Loucy (cell line): ENCODE data around the gene GEMIN4.

Source experiments
- H2AFZ ChIP-seq: fragments of 200-600 bp; sonication (generic); 2 replicates; pipeline ENCODE4 v1.6.0; 2016; ENCODE audit warnings: antibody characterized with exemption, mild to moderate bottlenecking, low read length, moderate library complexity
- H3F3A ChIP-seq: fragments of 200-600 bp; 2 replicates; pipeline ENCODE4 v1.6.0; 2016; ENCODE audit warnings: antibody characterized with exemption, low read depth, mild to moderate bottlenecking
- H3K27me3 ChIP-seq: fragments of 200-600 bp; sonication (generic); 2 replicates; pipeline ENCODE4 v1.6.1; 2014; ENCODE audit warnings: low read length, mild to moderate bottlenecking; ENCODE audit not compliant: insufficient read depth, poor library complexity, severe bottlenecking
- H3K36me3 ChIP-seq: fragments of 200-600 bp; sonication (generic); 2 replicates; pipeline ENCODE4 v1.6.1; 2016; ENCODE audit warnings: low read length; ENCODE audit not compliant: insufficient read depth
- H3K4me1 ChIP-seq: fragments of 200-600 bp; sonication (generic); 2 replicates; pipeline ENCODE4 v1.5.1; 2014; ENCODE audit warnings: low read length, mild to moderate bottlenecking; ENCODE audit not compliant: insufficient read depth, poor library complexity, severe bottlenecking
- H3K4me2 ChIP-seq: fragments of 200-600 bp; sonication (generic); 2 replicates; pipeline ENCODE4 v1.6.0; 2014; ENCODE audit warnings: antibody characterized with exemption, low read length, low read depth, mild to moderate bottlenecking; ENCODE audit not compliant: poor library complexity, severe bottlenecking
- H3K4me3 ChIP-seq: fragments of 200-600 bp; sonication (generic); 2 replicates; pipeline ENCODE4 v1.5.1; 2014; ENCODE audit warnings: low read length, mild to moderate bottlenecking, mixed read lengths; ENCODE audit not compliant: poor library complexity, severe bottlenecking
- H3K79me2 ChIP-seq: fragments of 200-600 bp; sonication (generic); 2 replicates; pipeline ENCODE4 v1.6.1; 2014; ENCODE audit warnings: low read length; ENCODE audit not compliant: insufficient read depth
- H3K9ac ChIP-seq: fragments of 200-600 bp; sonication (generic); 2 replicates; pipeline ENCODE4 v1.6.0; 2014; ENCODE audit warnings: mild to moderate bottlenecking, low read depth, low read length, moderate library complexity; ENCODE audit not compliant: poor library complexity, severe bottlenecking
- H3K9me2 ChIP-seq: fragments of 200-600 bp; sonication (generic); replicated peaks from 2 replicates; pipeline ENCODE4 v1.6.1; 2016; ENCODE audit warnings: low read depth, low read length, mixed read lengths
- H3K9me3 ChIP-seq: fragments of 200-600 bp; sonication (generic); 2 replicates; pipeline ENCODE4 v1.6.1; 2014; ENCODE audit warnings: mild to moderate bottlenecking, antibody characterized with exemption, low read length, low read depth; ENCODE audit not compliant: insufficient read depth
- H4K20me1 ChIP-seq: fragments of 200-600 bp; sonication (generic); 2 replicates; pipeline ENCODE4 v1.6.0; 2014; ENCODE audit warnings: antibody characterized with exemption, low read length, mild to moderate bottlenecking; ENCODE audit not compliant: insufficient read depth, poor library complexity, severe bottlenecking
- EZH2phosphoT487 ChIP-seq: fragments of 200-600 bp; IDR thresholded peaks from 2 replicates; pipeline ENCODE4 v1.6.1; 2018; ENCODE audit warnings: antibody characterized with exemption, mild to moderate bottlenecking, moderate library complexity, borderline replicate concordance
- TF ChIP-seq, protein P1 (sequence below): fragments of 200-600 bp; sonication (generic); conservative IDR thresholded peaks from 2 replicates; pipeline ENCODE4 v1.5.1; 2014; ENCODE audit warnings: mild to moderate bottlenecking, antibody characterized with exemption, low read length

Gene GEMIN4

GRCh38 chr17:752002-752619 lies at the start of gene GEMIN4:
GEMIN4 (minus strand) TSS chr17:752264; CDS start chr17:752142, 122 bp downstream.
- Histone ChIP-seq H3K79me2 (peaks cover 35% of the 10 kb centered on the region), H3K4me3 (peak within 1 kb of the TSS; percentile 79), H3K9me3 (no peaks in the 10 kb centered on the region), H3K4me2 (peak within 1 kb of the TSS; percentile 94), H3K36me3 (peaks cover 11% of the 10 kb centered on the region; the same call in 1 of the 2 replicates), H3F3A (peaks cover 12% of the 10 kb centered on the region), H3K4me1 (peaks cover 27% of the 10 kb centered on the region), H3K9ac (peak within 1 kb of the TSS; percentile 86), H2AFZ (peak within 1 kb of the TSS; percentile 94), H3K27me3 (no peaks in the 10 kb centered on the region), H4K20me1 (peaks cover 6% of the 10 kb centered on the region), H3K9me2 (no peaks in the 10 kb centered on the region)
- TF ChIP-seq, protein P1, sequence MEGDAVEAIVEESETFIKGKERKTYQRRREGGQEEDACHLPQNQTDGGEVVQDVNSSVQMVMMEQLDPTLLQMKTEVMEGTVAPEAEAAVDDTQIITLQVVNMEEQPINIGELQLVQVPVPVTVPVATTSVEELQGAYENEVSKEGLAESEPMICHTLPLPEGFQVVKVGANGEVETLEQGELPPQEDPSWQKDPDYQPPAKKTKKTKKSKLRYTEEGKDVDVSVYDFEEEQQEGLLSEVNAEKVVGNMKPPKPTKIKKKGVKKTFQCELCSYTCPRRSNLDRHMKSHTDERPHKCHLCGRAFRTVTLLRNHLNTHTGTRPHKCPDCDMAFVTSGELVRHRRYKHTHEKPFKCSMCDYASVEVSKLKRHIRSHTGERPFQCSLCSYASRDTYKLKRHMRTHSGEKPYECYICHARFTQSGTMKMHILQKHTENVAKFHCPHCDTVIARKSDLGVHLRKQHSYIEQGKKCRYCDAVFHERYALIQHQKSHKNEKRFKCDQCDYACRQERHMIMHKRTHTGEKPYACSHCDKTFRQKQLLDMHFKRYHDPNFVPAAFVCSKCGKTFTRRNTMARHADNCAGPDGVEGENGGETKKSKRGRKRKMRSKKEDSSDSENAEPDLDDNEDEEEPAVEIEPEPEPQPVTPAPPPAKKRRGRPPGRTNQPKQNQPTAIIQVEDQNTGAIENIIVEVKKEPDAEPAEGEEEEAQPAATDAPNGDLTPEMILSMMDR: peak; percentile 78
- no peak for TF ChIP-seq EZH2phosphoT487

DNA sequence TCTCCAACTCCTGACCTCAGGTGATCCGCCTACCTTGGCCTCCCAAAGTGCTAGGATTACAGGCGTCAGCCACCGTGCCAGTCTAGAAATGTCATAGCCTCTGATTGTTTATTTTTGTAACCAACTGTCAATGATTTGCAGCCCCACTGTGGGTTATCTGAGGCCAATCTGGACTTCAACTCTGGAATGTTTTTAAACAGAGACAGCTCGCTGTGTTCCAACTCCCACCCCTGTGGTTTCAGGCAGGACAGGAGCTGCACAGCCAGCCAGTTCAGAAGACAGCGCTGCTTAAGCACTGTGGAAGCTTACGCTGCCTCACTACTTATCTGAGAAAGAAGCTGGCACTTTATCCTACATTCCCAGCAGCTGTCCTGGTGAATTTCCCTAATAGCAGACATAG lies 49.6 kb upstream of the GEMIN4 start:
- Histone ChIP-seq H3K4me1 (no peaks in the 10 kb centered on the region), H3K27me3 (no peaks in the 10 kb centered on the region), H2AFZ (no peak overlapping the region), H3K36me3 (no peaks in the 10 kb centered on the region), H4K20me1 (no peaks in the 10 kb centered on the region), H3K9me3 (no peaks in the 10 kb centered on the region; the same call in 1 of the 2 replicates), H3K4me2 (no peak overlapping the region), H3F3A (no peaks in the 10 kb centered on the region), H3K4me3 (no peak overlapping the region), H3K9me2 (no peaks in the 10 kb centered on the region), H3K79me2 (no peaks in the 10 kb centered on the region), H3K9ac (no peak overlapping the region)
- TF ChIP-seq, protein P1: no peak
- no peak for TF ChIP-seq EZH2phosphoT487

DNA sequence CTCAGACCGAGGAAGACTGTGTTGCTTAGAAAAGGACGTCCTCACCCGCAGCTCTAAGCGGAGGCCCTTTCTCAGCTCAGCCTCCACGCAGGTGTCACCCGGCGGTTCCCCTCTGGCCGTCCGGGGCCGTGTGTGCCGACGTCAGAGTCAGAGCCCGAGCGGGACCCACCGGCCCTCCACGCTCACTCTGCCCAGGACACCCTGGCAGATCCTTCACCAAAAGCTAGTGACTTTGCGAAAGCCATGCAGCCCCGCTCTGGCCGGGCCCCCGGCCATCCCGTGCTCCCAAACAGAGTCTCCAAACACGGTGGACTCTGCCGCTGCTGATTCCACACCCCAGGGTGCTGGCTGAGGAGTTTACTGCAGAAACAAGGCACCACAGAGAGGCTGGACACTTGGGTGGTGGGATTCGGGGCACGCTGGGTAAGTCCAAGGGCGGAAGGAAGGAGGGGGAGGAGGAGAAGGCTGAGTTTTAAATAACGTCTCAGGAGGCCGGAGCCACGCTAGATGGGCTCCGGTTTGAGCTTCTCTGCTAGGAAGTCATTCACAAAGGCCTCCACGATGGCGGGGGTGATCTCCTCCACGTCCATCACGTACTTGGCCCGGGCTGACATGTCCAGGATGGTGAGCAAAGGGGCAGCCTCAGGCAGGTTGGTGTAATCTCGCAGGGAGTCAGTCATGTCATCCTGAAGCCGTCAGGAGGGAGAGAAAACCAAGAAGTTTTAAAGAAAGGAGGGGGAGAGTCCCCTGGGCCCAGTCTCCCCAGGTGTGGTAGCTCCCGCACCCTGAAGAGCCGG lies 48.6 kb upstream of the GEMIN4 start:
- Histone ChIP-seq H3K9me3 (no peaks in the 10 kb centered on the region; the same call in 1 of the 2 replicates), H3K9me2 (no peaks in the 10 kb centered on the region), H3K9ac (no peak overlapping the region), H3K4me2 (no peak overlapping the region), H3K36me3 (no peaks in the 10 kb centered on the region), H3K4me1 (no peaks in the 10 kb centered on the region), H2AFZ (no peak overlapping the region), H4K20me1 (no peaks in the 10 kb centered on the region), H3K27me3 (no peaks in the 10 kb centered on the region), H3K4me3 (no peak overlapping the region), H3K79me2 (no peaks in the 10 kb centered on the region), H3F3A (no peaks in the 10 kb centered on the region)
- TF ChIP-seq, protein P1: no peak
- TF ChIP-seq EZH2phosphoT487: no peak
